Activated CD8-positive, alpha-beta memory T cell treated with anti-CD3 and anti-CD28 coated beads, Interleukin-2, amount 10 ng/mL, durations not matched to agents 7 days and 5 days (primary cell): ENCODE measurements around the gene LSR. TPM values are rescaled to one million over a fixed set of nuclear protein-coding genes. Genes with fewer than 3 reads are reported as not detected.

ENCODE experiments used
- ATAC-seq: fragments of 150-1000 bp; cut with Tn5 transposase; one replicate; pipeline ENCODE4 v1.10.0; 2021; ENCODE audit warnings: moderate library complexity
- CTCF ChIA-PET: fragments of 350-600 bp; sonication (Branson Sonifier 250); formaldehyde crosslinking; loops from one replicate; lab custom pipeline; 2021; ENCODE audit warnings: antibody characterized with exemption; lab: Charles Lee
- DNase-seq: peaks from one replicate; pipeline ENCODE4 v3.0.0-alpha.2; 2020
- H3K27ac Mint-ChIP-seq: one replicate; pipeline ENCODE4 v1.8.0; 2021; ENCODE audit warnings: mild to moderate bottlenecking, mixed read lengths
- H3K27me3 Mint-ChIP-seq: one replicate; pipeline ENCODE4 v1.8.0; 2021; ENCODE audit warnings: mixed read lengths
- H3K36me3 Mint-ChIP-seq: one replicate; pipeline ENCODE4 v1.8.0; 2021; ENCODE audit warnings: mild to moderate bottlenecking, mixed read lengths
- H3K4me1 Mint-ChIP-seq: one replicate; pipeline ENCODE4 v1.8.0; 2021; ENCODE audit warnings: mixed read lengths
- H3K4me3 Mint-ChIP-seq: one replicate; pipeline ENCODE4 v1.8.0; 2021; ENCODE audit warnings: mild to moderate bottlenecking, moderate library complexity, mixed read lengths
- H3K9me3 Mint-ChIP-seq: one replicate; pipeline ENCODE4 v1.8.0; 2022; ENCODE audit warnings: low read depth, mixed read lengths
- total RNA-seq, 2 experiments: library from RNA; stranded (reverse); gene quantifications; one replicate each; pipeline ENCODE4 v1.2.3, GENCODE V29; 2021

The LSR gene
- total RNA-seq, result 10 to 100 TPM in 1 of 2 experiments, 1 to 10 TPM in 1; 7.2 to 10.0 TPM

DNA sequence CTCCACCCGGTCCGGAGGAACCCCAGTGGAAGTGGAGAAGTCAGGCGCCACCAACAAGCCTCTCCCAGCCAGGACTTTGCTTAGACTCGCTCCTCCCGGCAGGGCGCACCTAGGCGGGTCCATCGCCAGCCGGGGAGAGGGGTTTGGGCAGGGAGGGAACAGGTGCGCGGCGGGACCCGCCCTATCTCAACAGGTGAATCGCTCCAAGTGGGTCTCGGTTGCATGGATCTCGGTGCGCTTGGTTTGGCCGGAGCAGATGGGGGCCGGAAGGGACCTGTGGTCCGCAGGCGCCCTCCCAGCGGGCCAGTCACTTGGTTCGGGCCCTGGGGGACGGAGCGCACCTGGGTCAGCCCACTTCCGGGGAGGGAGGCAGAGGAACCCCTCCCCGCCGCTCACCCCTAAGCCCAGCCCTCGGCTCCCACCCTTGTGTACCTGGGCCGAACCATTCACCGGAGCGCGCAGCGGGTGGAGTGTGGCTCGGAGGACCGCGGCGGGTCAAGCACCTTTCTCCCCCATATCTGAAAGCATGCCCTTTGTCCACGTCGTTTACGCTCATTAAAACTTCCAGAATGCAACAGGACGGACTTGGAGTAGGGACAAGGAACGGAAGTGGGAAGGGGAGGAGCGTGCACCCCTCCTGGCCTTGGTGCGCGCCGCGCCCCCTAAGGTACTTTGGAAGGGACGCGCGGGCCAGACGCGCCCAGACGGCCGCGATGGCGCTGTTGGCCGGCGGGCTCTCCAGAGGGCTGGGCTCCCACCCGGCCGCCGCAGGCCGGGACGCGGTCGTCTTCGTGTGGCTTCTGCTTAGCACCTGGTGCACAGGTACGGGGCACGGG lies at the start of gene LSR:
TSS of gene LSR (plus strand) at position 693 of the 836 bp plus-strand sequence. CDS start at position 714, 21 bp downstream.
- peaks cover 16% of the 10 kb centered on the region for H3K36me3 Mint-ChIP-seq
- peak within 1 kb of the TSS; percentile 84 for H3K27ac Mint-ChIP-seq
- peaks cover 25% of the 10 kb centered on the region for H3K4me1 Mint-ChIP-seq
- CTCF ChIA-PET, result no interaction called here
- DNase-seq (peak; percentile 83), ATAC-seq (peak; percentile 93)
- peaks cover 36% of the 10 kb centered on the region for H3K27me3 Mint-ChIP-seq
- H3K9me3 Mint-ChIP-seq, result peaks cover 5% of the 10 kb centered on the region
- peak within 1 kb of the TSS; percentile 79 for H3K4me3 Mint-ChIP-seq

- H3K36me3 Mint-ChIP-seq, result peaks cover 1% of the 10 kb centered on the region
- H3K4me1 Mint-ChIP-seq, result peaks cover 18% of the 10 kb centered on the region
- DNase-seq, result no peak
- no peak for ATAC-seq
- no peaks in the 10 kb centered on the region for H3K9me3 Mint-ChIP-seq
- H3K4me3 Mint-ChIP-seq, result no peak overlapping the region
- H3K27ac Mint-ChIP-seq, result no peak overlapping the region
- CTCF ChIA-PET, result interaction anchor here (1.2 to 1.6 kb wide), 4 partner anchors 12 to 64 kb away, joined by 3 to 5 read pairs (median 4); no protein-coding TSS in a partner anchor
- no peaks in the 10 kb centered on the region for H3K27me3 Mint-ChIP-seq
These were observed 49.3 kb upstream of the LSR start for GRCh38 chr19:35199481-35199880.

DNA sequence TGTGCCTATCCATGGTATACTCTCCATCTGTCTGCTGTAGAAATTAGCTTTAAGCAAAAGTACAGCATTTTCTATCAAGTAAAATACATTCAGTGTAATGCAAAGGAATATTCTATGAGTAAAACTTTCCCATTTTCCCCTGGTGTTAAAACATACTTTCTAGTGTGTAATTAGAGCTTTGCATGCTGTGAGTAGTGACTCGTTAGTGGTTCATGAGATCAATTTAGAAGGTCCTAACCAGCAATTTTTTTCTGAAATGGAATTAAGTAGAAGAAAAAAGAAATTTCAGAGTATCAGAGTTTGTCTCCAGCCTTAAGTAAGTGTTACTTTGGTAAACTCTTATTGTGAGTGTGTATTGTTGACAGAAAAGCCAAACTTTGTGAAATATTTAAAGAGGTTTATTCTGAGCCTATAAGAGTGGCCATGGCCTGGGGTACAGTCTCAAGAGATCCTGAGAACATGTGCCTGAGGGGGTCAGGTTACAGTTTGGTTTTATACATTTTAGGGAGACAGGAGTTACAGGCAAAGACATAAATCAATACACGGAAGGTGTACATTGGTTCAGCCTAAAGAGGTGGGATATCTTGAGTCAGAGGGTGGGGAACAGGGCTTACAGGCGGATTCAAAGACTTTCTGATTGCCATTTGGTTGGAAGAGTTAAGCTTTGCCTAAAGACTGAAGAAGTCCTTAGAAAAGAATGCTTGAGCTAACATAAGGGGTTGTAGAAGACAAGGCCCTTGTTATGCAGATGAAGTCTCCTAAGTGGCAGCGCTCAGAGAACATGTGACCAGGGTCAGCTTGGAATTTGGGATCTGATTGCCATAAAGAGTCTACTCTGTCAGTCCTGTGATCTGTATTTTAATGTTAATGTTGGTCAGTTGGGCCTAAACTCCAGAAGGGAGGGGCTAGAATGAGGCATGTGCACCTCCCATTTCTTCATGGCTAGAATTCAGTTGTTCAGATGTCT lies 45.8 kb upstream of the LSR start:
- no peaks in the 10 kb centered on the region for H3K9me3 Mint-ChIP-seq
- DNase-seq (peak; percentile 23), ATAC-seq (no peak)
- no peak overlapping the region for H3K4me3 Mint-ChIP-seq
- H3K4me1 Mint-ChIP-seq, result peaks cover 53% of the 10 kb centered on the region
- CTCF ChIA-PET, result interaction anchor here (0.8 to 1.8 kb wide), 5 partner anchors 9 to 62 kb away, joined by 3 to 8 read pairs (median 5); partner anchors contain the start of gene FXYD5
- H3K27ac Mint-ChIP-seq, result peak overlapping the region; percentile 56
- no peaks in the 10 kb centered on the region for H3K27me3 Mint-ChIP-seq
- peaks cover 3% of the 10 kb centered on the region for H3K36me3 Mint-ChIP-seq

DNA sequence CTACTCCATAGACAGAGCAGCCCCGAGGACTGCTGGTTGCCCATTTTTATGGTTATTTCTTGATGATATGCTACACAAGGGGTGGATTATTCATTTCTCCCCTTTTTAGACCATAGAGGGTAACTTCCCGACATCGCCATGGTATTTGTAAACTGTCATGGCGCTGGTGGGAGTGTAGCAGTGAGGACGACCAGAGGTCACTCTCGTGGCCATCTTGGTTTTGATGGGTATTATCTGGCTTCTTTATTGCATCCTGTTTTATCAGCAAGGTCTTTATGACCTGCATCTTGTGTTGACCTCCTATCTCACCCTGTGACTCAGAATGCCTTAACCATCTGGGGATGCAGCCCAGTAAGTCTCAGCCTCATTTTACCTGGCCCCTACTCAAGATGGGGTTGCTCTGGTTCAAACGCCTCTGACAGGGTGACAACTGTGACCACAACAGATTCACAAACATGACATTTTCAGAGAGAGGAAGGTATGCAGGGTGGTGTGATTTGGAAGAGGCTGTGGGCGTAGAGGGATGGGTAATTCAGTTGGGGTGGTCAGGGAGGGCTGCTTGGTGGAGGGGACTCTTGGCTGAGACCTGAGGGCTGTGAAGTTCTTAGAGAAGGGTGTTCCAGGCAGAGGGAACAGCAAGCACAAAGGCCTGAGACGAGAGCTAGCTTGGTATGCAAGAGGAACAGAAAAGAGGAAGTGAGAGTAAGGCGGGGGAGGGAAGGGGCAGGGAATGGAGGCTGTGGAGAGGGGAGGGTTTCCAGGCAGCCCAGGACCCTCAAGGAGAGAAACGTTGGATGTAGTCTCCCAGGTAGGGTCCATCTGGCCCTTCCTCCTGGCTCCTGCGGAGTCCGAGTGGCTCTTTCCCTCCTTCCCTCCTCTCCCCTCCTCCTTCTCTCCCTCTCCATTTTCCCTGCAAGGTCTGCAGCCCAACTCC lies 43.7 kb upstream of the LSR start:
- Mint-ChIP-seq H3K4me3 (no peak overlapping the region), H3K9me3 (no peaks in the 10 kb centered on the region), H3K4me1 (peaks cover 65% of the 10 kb centered on the region), H3K27me3 (no peaks in the 10 kb centered on the region), H3K36me3 (peaks cover 11% of the 10 kb centered on the region), H3K27ac (peak overlapping the region; percentile 93)
- CTCF ChIA-PET, result interaction anchor here (1.5 to 2.0 kb wide), 2 partner anchors 51 kb away, joined by 8 read pairs; partner anchors contain the start of gene FXYD5
- DNase-seq (peak; percentile 45), ATAC-seq (peak; percentile 18)

GRCh38 chr19:35205733-35206323 lies 43.0 kb upstream of the LSR start:
- DNase-seq (no peak), ATAC-seq (no peak)
- H3K27me3 Mint-ChIP-seq, result no peaks in the 10 kb centered on the region
- peaks cover 11% of the 10 kb centered on the region for H3K36me3 Mint-ChIP-seq
- CTCF ChIA-PET, result interaction anchor here (1.0 to 2.0 kb wide), 5 partner anchors 9 to 139 kb away, joined by 3 to 8 read pairs (median 4); partner anchors contain the start of gene FXYD5
- H3K4me3 Mint-ChIP-seq, result no peak overlapping the region
- H3K27ac Mint-ChIP-seq, result peak overlapping the region; percentile 93
- H3K4me1 Mint-ChIP-seq, result peaks cover 70% of the 10 kb centered on the region
- H3K9me3 Mint-ChIP-seq, result no peaks in the 10 kb centered on the region

GRCh38 chr19:35206379-35206778 lies 42.4 kb upstream of the LSR start:
- Mint-ChIP-seq H3K27ac (peak overlapping the region; percentile 93), H3K4me3 (peak overlapping the region; percentile 53), H3K4me1 (peaks cover 72% of the 10 kb centered on the region), H3K27me3 (no peaks in the 10 kb centered on the region), H3K9me3 (no peaks in the 10 kb centered on the region), H3K36me3 (peaks cover 11% of the 10 kb centered on the region)
- DNase-seq (peak; percentile 72), ATAC-seq (peak; percentile 59)
- CTCF ChIA-PET, result interaction anchor here (1.0 to 2.0 kb wide), 5 partner anchors 8 to 140 kb away, joined by 3 to 8 read pairs (median 4); partner anchors contain the start of gene FXYD5

GRCh38 chr19:35206855-35207254 lies 41.9 kb upstream of the LSR start:
- CTCF ChIA-PET, result interaction anchor here (1.0 to 2.0 kb wide), 5 partner anchors 8 to 140 kb away, joined by 3 to 8 read pairs (median 4); partner anchors contain the start of gene FXYD5
- ATAC-seq, result no peak
- Mint-ChIP-seq H3K4me3 (peak overlapping the region; percentile 53), H3K9me3 (no peaks in the 10 kb centered on the region), H3K36me3 (peaks cover 11% of the 10 kb centered on the region), H3K27ac (peak overlapping the region; percentile 93), H3K27me3 (no peaks in the 10 kb centered on the region), H3K4me1 (peaks cover 77% of the 10 kb centered on the region)
- peak; percentile 43 for DNase-seq

DNA sequence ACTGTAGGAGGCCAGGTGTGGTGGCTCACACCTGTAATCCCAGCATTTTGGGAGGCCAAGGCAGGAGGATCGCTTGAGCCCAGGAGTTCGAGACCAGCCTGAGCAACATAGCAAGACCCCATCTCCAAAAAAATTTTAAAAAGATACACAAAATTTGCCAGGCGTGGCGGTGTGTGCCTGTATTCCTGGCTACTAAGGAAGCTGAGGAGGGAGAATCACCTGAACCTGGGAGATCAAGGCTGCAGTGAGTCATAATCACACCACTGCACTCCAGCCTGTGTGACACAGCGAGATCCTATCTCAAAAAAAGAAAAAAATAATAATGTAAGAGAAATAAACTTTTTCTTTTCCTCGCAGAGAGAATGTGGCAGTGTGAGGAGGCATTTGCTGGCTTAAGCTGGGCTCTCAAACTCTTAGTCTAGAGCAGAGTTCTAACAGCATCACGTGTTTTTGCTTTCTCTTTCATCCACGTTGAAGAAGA lies 41.4 kb upstream of the LSR start:
- no peaks in the 10 kb centered on the region for H3K27me3 Mint-ChIP-seq
- peak overlapping the region; percentile 93 for H3K27ac Mint-ChIP-seq
- peak; percentile 40 for DNase-seq
- peaks cover 83% of the 10 kb centered on the region for H3K4me1 Mint-ChIP-seq
- peaks cover 12% of the 10 kb centered on the region for H3K36me3 Mint-ChIP-seq
- no peaks in the 10 kb centered on the region for H3K9me3 Mint-ChIP-seq
- CTCF ChIA-PET, result interaction anchor here (0.7 kb wide), 1 partner anchor 65 kb away, joined by 3 read pairs; no protein-coding TSS in a partner anchor
- no peak overlapping the region for H3K4me3 Mint-ChIP-seq
- no peak for ATAC-seq

- no peak overlapping the region for H3K4me3 Mint-ChIP-seq
- no peak for ATAC-seq
- H3K9me3 Mint-ChIP-seq, result no peaks in the 10 kb centered on the region
- CTCF ChIA-PET, result no interaction called here
- DNase-seq, result peak; percentile 55
- peak overlapping the region; percentile 93 for H3K27ac Mint-ChIP-seq
- no peaks in the 10 kb centered on the region for H3K27me3 Mint-ChIP-seq
- peaks cover 11% of the 10 kb centered on the region for H3K36me3 Mint-ChIP-seq
- H3K4me1 Mint-ChIP-seq, result peaks cover 84% of the 10 kb centered on the region
These were observed 40.7 kb upstream of the LSR start for GRCh38 chr19:35208121-35208520.

DNA sequence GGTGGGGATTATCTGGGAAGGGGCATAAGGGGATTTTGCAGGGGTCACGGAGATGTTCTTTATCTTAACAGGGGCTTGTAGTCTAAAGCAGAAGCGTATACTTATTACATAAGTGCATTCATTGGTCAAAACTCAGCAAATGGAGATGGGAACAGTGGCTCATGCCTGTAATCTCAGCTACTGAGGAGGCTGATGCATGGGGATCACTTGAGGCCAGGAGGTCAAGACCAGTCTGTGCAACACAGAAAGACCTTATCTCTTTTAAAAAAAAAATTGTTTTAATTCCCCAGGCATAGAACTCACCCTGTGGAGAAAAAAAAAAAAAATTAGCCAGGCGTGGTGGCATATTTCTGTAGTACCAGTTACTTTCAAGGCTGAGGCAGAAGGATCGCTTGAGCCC lies 39.2 kb upstream of the LSR start:
- H3K36me3 Mint-ChIP-seq, result peaks cover 11% of the 10 kb centered on the region
- peak overlapping the region; percentile 61 for H3K27ac Mint-ChIP-seq
- peak; percentile 3 for DNase-seq

GRCh38 chr19:35211545-35212230 lies 37.1 kb upstream of the LSR start:
- peak; percentile 89 for DNase-seq
- ATAC-seq, result peak; percentile 54
- no peaks in the 10 kb centered on the region for H3K27me3 Mint-ChIP-seq
- H3K27ac Mint-ChIP-seq, result peak overlapping the region; percentile 98
- CTCF ChIA-PET, result interaction anchor here (0.7 to 1.5 kb wide), 8 partner anchors 8 to 70 kb away, joined by 3 to 11 read pairs (median 4); partner anchors contain the start of gene FXYD5
- peaks cover 11% of the 10 kb centered on the region for H3K36me3 Mint-ChIP-seq
- H3K4me1 Mint-ChIP-seq, result peaks cover 81% of the 10 kb centered on the region
- H3K4me3 Mint-ChIP-seq, result peak overlapping the region; percentile 35
- H3K9me3 Mint-ChIP-seq, result no peaks in the 10 kb centered on the region

More for the DNA sequence above, 39.2 kb upstream of the LSR start:
- Mint-ChIP-seq H3K27me3 (no peaks in the 10 kb centered on the region), H3K9me3 (no peaks in the 10 kb centered on the region), H3K4me1 (peaks cover 87% of the 10 kb centered on the region), H3K4me3 (no peak overlapping the region)
- ATAC-seq, result no peak
- CTCF ChIA-PET, result interaction anchor here (0.9 kb wide), 1 partner anchor 61 kb away, joined by 3 read pairs; no protein-coding TSS in a partner anchor
